Measurements from ENCODE around the gene WASHC3.
A peak's percentile ranks its signal among the peaks of the same experiment; 100 is the strongest.
"Not testable (repeated sequence)": the region's sequence is repeated elsewhere in the genome, so short reads cannot be mapped to it uniquely, and the experiment has no call there.

WASHC3 gene

GRCh38 chr12:102061560-102062418, at the start of gene WASHC3:
Gene WASHC3 (minus strand): TSS chr12:102061991. CDS start chr12:102061962, 29 bp downstream.
- DNase-seq, result peak; percentile 93 to 94

GRCh38 chr12:102110782-102111181, 49.0 kb upstream of the WASHC3 start:
- DNase-seq, result no peak

GRCh38 chr12:102107970-102108369, 46.2 kb upstream of the WASHC3 start:
- DNase-seq, result no peak

GRCh38 chr12:102106905-102107304, 45.1 kb upstream of the WASHC3 start:
- no peak for DNase-seq

- no peak for DNase-seq
Observed at GRCh38 chr12:102096855-102097254, 35.1 kb upstream of the WASHC3 start.

GRCh38 chr12:102095677-102096263, 34.0 kb upstream of the WASHC3 start:
- no peak for DNase-seq

GRCh38 chr12:102093319-102093718, 31.5 kb upstream of the WASHC3 start:
- no peak for DNase-seq

- DNase-seq, result not testable (repeated sequence)
Observed at GRCh38 chr12:102089228-102089835, 27.5 kb upstream of the WASHC3 start.

GRCh38 chr12:102080842-102081241, 19.1 kb upstream of the WASHC3 start:
- no peak for DNase-seq

- not testable (repeated sequence) for DNase-seq
Observed at GRCh38 chr12:102072092-102072491, 10.3 kb upstream of the WASHC3 start.

GRCh38 chr12:102069707-102070106, 7.9 kb upstream of the WASHC3 start:
- no peak for DNase-seq

- no peak for DNase-seq
Observed at GRCh38 chr12:102067574-102068258, 5.9 kb upstream of the WASHC3 start.

GRCh38 chr12:102064476-102064875, 2.7 kb upstream of the WASHC3 start:
- no peak for DNase-seq

- no peak for DNase-seq
Observed at GRCh38 chr12:102063069-102063468, 1.3 kb upstream of the WASHC3 start.

- DNase-seq, result no peak
Observed at GRCh38 chr12:102062419-102062806, 622 bp upstream of the WASHC3 start.

GRCh38 chr12:102061096-102061559, 663 bp downstream of the WASHC3 start:
- DNase-seq, result no peak

- DNase-seq, result no peak
Observed at GRCh38 chr12:102059343-102059742, 2.4 kb downstream of the WASHC3 start.

- DNase-seq, result no peak
Observed at GRCh38 chr12:102054345-102054744, 7.4 kb downstream of the WASHC3 start.

- DNase-seq, result no peak
Observed at GRCh38 chr12:102053062-102053349, 8.8 kb downstream of the WASHC3 start.

- DNase-seq, result no peak
Observed at GRCh38 chr12:102052192-102053061, 9.4 kb downstream of the WASHC3 start.

- no peak for DNase-seq
Observed at GRCh38 chr12:102051431-102051965, 10.3 kb downstream of the WASHC3 start.
